ENCODE data around the gene OR8B3.
A peak's percentile ranks its signal among the peaks of the same experiment; 100 is the strongest.

The OR8B3 gene

DNA sequence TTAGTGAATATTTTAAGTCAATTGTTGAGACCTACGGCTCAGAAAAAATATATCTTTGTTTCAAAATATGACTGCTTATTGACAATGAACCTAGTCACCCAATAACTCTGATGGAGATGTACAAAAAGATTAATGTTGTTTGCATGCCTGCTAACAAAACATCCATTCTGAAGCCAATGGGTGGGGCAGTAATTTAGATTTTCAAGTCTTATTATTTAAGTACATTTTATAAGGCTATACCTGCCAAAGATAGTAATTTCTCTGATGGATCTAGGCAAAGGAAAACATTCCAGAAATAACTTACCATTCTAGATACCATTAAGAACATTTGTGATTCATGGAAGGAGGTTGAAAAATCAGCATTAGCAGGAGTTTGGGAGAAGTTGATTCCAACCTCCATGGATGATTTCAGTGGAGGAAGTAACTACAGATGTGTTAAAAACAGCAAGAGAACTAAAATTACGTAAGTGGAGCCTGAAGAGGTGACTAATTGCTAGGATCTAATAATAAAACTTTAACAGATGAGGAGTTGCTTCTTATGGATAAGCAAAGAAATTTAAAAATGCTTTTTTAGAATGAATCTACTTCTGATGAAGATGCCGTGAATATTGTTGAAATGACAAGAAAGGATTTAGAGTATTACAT lies 52.4 kb downstream of the OR8B3 start:
- DNase-seq = peak; percentile 24 to 67 (median 59)

Measured in suppressor macrophage treated with lipopolysaccharide for 1 hour (primary cell).